ENCODE measurements around the gene VEPH1.

The VEPH1 gene

GRCh38 chr3:157541506-157542236, 38.5 kb upstream of the VEPH1 start:
- TF ChIP-seq CTCF (IDR thresholded peaks at IDR 0.05; ENCODE audit: insufficient read depth, low read length, poor library complexity, severe bottlenecking) (no peak), EZH2phosphoT487 (conservative IDR thresholded peaks at IDR 0.05; ENCODE audit: low read length) (no peak)
- Histone ChIP-seq H2AFZ (ENCODE audit: low read depth, low read length, severe bottlenecking) (no peak overlapping the region), H3K9me3 (ENCODE audit: insufficient read depth, low read length) (no peaks in the 10 kb centered on the region), H3K79me2 (ENCODE audit: insufficient read depth, low read length) (no peaks in the 10 kb centered on the region), H4K20me1 (ENCODE audit: low read depth, low read length) (no peaks in the 10 kb centered on the region), H3K9me2 (replicated peaks; ENCODE audit: insufficient read depth, low read length) (no peaks in the 10 kb centered on the region), H3K4me2 (ENCODE audit: low read depth, low read length, poor library complexity, severe bottlenecking) (no peak overlapping the region), H3F3A (ENCODE audit: insufficient read depth) (no peaks in the 10 kb centered on the region), H3K27ac (ENCODE audit: low read depth, low read length) (no peak overlapping the region), H3K9ac (ENCODE audit: low read length) (no peak overlapping the region), H3K4me3 (ENCODE audit: insufficient read depth, low read length, poor library complexity, severe bottlenecking) (no peak overlapping the region), H3K27me3 (ENCODE audit: low read length) (no peaks in the 10 kb centered on the region), H3K36me3 (ENCODE audit: low read length) (no peaks in the 10 kb centered on the region)

GRCh38 chr3:157540656-157541055, 37.4 kb upstream of the VEPH1 start:
- H3F3A ChIP-seq (ENCODE audit: insufficient read depth) = no peaks in the 10 kb centered on the region
- H3K4me3 ChIP-seq (ENCODE audit: insufficient read depth, low read length, poor library complexity, severe bottlenecking) = no peak overlapping the region
- H3K9me3 ChIP-seq (ENCODE audit: insufficient read depth, low read length) = no peaks in the 10 kb centered on the region
- H3K27ac ChIP-seq (ENCODE audit: low read depth, low read length) = no peak overlapping the region
- no peaks in the 10 kb centered on the region for H3K79me2 ChIP-seq (ENCODE audit: insufficient read depth, low read length)
- no peak overlapping the region for H2AFZ ChIP-seq (ENCODE audit: low read depth, low read length, severe bottlenecking)
- no peaks in the 10 kb centered on the region for H3K9me2 ChIP-seq (replicated peaks; ENCODE audit: insufficient read depth, low read length)
- no peaks in the 10 kb centered on the region for H3K36me3 ChIP-seq (ENCODE audit: low read length)
- TF ChIP-seq CTCF (IDR thresholded peaks at IDR 0.05; ENCODE audit: insufficient read depth, low read length, poor library complexity, severe bottlenecking) (no peak), EZH2phosphoT487 (conservative IDR thresholded peaks at IDR 0.05; ENCODE audit: low read length) (no peak)
- H3K9ac ChIP-seq (ENCODE audit: low read length) = no peak overlapping the region
- no peak overlapping the region for H3K4me2 ChIP-seq (ENCODE audit: low read depth, low read length, poor library complexity, severe bottlenecking)
- no peaks in the 10 kb centered on the region for H4K20me1 ChIP-seq (ENCODE audit: low read depth, low read length)
- no peaks in the 10 kb centered on the region for H3K27me3 ChIP-seq (ENCODE audit: low read length)

- Histone ChIP-seq H3K9me3 (ENCODE audit: insufficient read depth, low read length) (no peaks in the 10 kb centered on the region), H2AFZ (ENCODE audit: low read depth, low read length, severe bottlenecking) (no peak overlapping the region), H3K27me3 (ENCODE audit: low read length) (no peaks in the 10 kb centered on the region), H3K9me2 (replicated peaks; ENCODE audit: insufficient read depth, low read length) (no peaks in the 10 kb centered on the region), H3K36me3 (ENCODE audit: low read length) (no peaks in the 10 kb centered on the region), H3K27ac (ENCODE audit: low read depth, low read length) (no peak overlapping the region), H3K79me2 (ENCODE audit: insufficient read depth, low read length) (no peaks in the 10 kb centered on the region), H3K9ac (ENCODE audit: low read length) (no peak overlapping the region), H3K4me3 (ENCODE audit: insufficient read depth, low read length, poor library complexity, severe bottlenecking) (no peak overlapping the region), H4K20me1 (ENCODE audit: low read depth, low read length) (no peaks in the 10 kb centered on the region), H3K4me2 (ENCODE audit: low read depth, low read length, poor library complexity, severe bottlenecking) (no peak overlapping the region), H3F3A (ENCODE audit: insufficient read depth) (no peaks in the 10 kb centered on the region)
- no peak for TF ChIP-seq EZH2phosphoT487 (conservative IDR thresholded peaks at IDR 0.05; ENCODE audit: low read length)
- no peak for TF ChIP-seq CTCF (IDR thresholded peaks at IDR 0.05; ENCODE audit: insufficient read depth, low read length, poor library complexity, severe bottlenecking)
These were observed 32.5 kb upstream of the VEPH1 start for GRCh38 chr3:157535667-157536066.

All from SU-DHL-6 (cell line).